ENCODE results near the gene COL11A2.

The COL11A2 gene

GRCh38 chr6:33193619-33194018 lies 1.4 kb upstream of the COL11A2 start:
- DNase-seq = peak in 2 of 56 donors; percentile 35 to 55

GRCh38 chr6:33192671-33193602 lies 670 bp upstream of the COL11A2 start:
- DNase-seq = peak in 54 of 56 donors; percentile 16 to 84 (median 66)

- DNase-seq = peak in 2 of 56 donors; percentile 18 to 33
Measured at GRCh38 chr6:33191383-33192104, 723 bp downstream of the COL11A2 start.

- peak in 1 of 56 donors; percentile 12 for DNase-seq
Measured at GRCh38 chr6:33190504-33191107, 1.7 kb downstream of the COL11A2 start.

- no peak for DNase-seq
Measured at GRCh38 chr6:33189625-33190448, 2.4 kb downstream of the COL11A2 start.

GRCh38 chr6:33189164-33189563 lies 3.1 kb downstream of the COL11A2 start:
- no peak for DNase-seq

- no peak for DNase-seq
Measured at GRCh38 chr6:33187809-33188208, 4.5 kb downstream of the COL11A2 start.

GRCh38 chr6:33185654-33186187 lies 6.5 kb downstream of the COL11A2 start:
- no peak for DNase-seq

GRCh38 chr6:33185190-33185589 lies 7.1 kb downstream of the COL11A2 start:
- DNase-seq = no peak

- no peak for DNase-seq
Measured at GRCh38 chr6:33183071-33183683, 9.1 kb downstream of the COL11A2 start.

- DNase-seq = no peak
Measured at GRCh38 chr6:33181141-33181540, 11.1 kb downstream of the COL11A2 start.

GRCh38 chr6:33178755-33179475 lies 13.4 kb downstream of the COL11A2 start:
- DNase-seq = no peak

GRCh38 chr6:33177552-33178446 lies 14.5 kb downstream of the COL11A2 start:
- no peak for DNase-seq

GRCh38 chr6:33176906-33177305 lies 15.4 kb downstream of the COL11A2 start:
- no peak for DNase-seq

GRCh38 chr6:33175436-33176069 lies 16.7 kb downstream of the COL11A2 start:
- DNase-seq = no peak

- no peak for DNase-seq
Measured at GRCh38 chr6:33174784-33175183, 17.5 kb downstream of the COL11A2 start.

- DNase-seq = no peak
Measured at GRCh38 chr6:33173535-33174180, 18.6 kb downstream of the COL11A2 start.

Data from amygdala (tissue), 56 donors.